Fibroblast of skin of back (primary cell): ENCODE measurements around the gene USP28.
"Not testable (repeated sequence)": the region's sequence is repeated elsewhere in the genome, so short reads cannot be mapped to it uniquely, and the experiment has no call there.

Source experiments
- DNase-seq: peaks from one replicate; pipeline ENCODE4 v3.0.0-alpha.2; 2013

USP28 gene

GRCh38 chr11:113773416-113774173, 101.8 kb downstream of the USP28 start, which contains the start of gene ZW10:
TSS of gene ZW10 (minus strand) at chr11:113773692. CDS start at chr11:113773666, 26 bp downstream.
- peak; percentile 97 for DNase-seq

- DNase-seq: peak; percentile 27
These were observed 102.3 kb downstream of the USP28 start for GRCh38 chr11:113773092-113773415.

GRCh38 chr11:113771964-113772363, 103.4 kb downstream of the USP28 start:
- no peak for DNase-seq

GRCh38 chr11:113764527-113765219, 110.7 kb downstream of the USP28 start:
- DNase-seq: no peak

GRCh38 chr11:113763040-113763439, 112.3 kb downstream of the USP28 start:
- DNase-seq: not testable (repeated sequence)

GRCh38 chr11:113760241-113760640, 115.1 kb downstream of the USP28 start:
- no peak for DNase-seq

- DNase-seq: no peak
These were observed 122.4 kb downstream of the USP28 start for GRCh38 chr11:113752932-113753331.
